C4-2B (cell line): ENCODE data around the gene THEMIS.

Experiments
- CTCF ChIP-seq: fragments of 450-650 bp; conservative IDR thresholded peaks from 2 replicates; pipeline ENCODE4 v1.5.1; 2017; ENCODE audit warnings: mild to moderate bottlenecking
- ZFX ChIP-seq: fragments of 450-650 bp; IDR thresholded peaks from 2 replicates; pipeline ENCODE4 v1.6.1; 2017

- TF ChIP-seq CTCF (no peak), ZFX (no peak)
Observed at GRCh38 chr6:127854009-127854408, 46.8 kb downstream of the THEMIS start.
